HK-2 (cell line): ENCODE measurements around the gene C1D.
"Not testable (repeated sequence)": the region's sequence is repeated elsewhere in the genome, so short reads cannot be mapped to it uniquely, and the experiment has no call there.

Experiments
- DNase-seq: peaks from one replicate; pipeline ENCODE4 v3.0.0-alpha.2; 2018; ENCODE audit not compliant: unreplicated experiment

The C1D gene, protein sequence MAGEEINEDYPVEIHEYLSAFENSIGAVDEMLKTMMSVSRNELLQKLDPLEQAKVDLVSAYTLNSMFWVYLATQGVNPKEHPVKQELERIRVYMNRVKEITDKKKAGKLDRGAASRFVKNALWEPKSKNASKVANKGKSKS

DNA sequence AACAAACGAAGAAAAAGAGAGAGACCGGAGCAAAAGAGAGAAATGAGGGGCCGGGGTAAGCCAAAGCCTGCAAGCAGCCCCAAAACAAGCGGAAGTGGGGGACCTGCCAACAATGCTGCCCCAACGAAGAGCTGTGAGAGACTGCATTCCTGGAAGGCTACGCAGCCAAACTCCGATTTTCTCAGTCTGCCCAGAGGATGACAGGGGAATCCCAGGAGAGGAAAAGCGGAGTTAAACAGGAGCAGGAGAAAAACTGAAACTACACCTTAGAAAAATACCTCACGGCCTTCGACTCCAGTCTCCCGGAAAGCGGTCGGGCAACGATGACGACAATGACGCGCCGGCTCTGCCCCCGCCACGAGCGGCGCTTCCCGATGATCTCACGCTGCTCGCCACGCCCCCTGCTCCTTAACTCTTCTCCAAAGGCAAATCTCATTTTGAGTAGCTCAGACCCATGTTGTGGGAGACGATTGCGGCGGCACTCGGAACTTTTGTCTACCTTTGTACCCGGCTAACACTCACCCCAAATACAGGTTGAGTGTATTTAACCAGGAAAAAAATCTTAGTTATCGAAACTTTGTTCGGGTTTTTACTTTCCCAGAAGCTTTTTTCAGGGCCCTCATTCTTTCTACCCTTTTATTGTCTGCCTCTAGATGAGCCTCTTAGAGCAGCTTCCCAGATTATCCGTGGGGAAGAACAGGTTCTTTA is at the start of gene C1D:
Gene C1D (minus strand): TSS at position 325 of the 708 bp plus-strand sequence. CDS start 15,694 bp downstream, outside the sequence.
- peak; percentile 88 for DNase-seq

DNA sequence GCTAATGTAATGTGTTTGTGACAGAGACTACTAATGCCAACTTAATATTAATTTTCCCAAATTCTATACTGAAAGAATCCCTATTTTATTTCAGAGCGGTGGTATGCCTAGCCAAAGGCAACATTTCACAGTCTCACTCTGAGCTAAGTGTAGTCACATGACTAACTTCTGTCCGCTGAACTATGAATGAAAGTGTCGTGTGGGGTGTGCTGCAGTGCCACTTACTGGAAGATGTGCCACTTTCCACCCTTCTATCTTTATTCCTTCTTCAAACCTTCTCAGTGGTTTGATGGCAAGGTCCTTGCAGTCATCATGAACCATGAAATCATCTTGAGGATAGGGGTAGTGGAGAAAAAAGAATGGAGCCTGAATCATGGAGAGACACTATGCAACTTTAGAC is 47.3 kb upstream of the C1D start:
- DNase-seq, result no peak

DNA sequence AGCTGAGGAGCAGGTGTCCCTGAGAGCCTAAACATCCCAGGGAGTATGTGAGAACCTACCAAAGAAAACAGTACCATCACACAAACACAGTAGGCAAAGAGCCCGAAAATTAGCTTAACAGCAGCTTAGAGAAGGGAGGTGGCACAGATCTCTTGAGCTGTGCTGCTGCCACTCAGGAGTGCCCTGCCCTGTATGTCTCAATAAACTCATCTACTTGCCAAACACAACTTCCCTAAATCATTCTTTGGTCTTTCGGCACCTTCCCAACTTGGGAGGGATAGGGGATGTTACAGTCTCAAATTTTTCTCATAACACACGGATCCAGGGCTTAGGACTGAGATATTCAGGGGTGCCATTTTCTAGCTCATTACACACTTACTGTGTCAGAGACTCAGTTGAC is 45.3 kb upstream of the C1D start:
- no peak for DNase-seq

DNA sequence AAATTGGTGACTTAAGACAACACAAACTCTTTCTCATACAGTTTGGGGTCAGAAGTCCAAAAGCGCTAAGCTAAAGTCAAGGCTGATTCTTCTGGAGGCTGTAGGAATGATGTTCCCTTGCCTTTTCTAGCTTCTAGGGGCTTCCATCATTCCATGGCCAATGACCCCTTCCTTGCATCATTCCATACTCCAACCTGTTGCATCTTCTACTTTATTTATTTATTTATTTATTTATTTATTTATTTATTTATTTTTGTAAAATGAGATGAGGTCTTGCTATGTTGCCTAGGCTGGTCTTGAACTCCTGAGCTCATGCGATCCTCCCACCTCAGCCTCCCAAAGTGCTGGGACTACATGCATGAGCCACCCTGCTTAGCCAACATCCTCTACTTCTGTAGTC is 44.7 kb upstream of the C1D start:
- DNase-seq, result no peak

DNA sequence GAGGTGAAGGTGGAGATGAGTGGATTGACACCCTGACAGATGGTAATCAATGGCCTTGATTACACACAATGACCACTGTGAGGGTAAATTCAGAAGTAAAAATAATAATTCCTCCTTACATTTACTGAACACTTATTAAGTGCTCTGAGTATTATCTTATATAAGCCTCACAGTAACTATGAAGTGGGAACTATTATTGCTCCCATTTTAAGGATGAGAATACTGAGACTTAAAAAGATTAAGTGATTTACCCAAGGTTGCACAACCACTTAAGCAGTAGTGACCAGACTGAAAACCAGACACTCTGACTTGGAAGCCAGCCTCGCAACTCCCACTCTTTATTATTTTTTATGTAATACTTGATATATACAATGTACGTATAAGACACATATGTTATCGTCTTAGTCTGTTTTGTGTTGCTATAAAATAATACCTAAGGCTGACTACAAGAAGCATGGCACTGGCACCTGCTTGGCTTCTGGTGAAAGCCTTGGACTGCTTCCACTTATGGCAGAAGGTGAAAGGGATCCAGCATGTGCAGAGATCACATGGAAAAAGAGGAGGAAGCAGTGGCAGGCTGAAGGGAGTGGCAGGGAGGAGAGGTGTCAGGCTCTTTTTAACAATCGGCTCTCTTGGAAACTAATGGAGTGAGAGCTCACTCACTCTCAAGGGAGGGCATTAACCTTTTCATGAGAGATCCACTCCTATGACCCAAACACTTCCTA is 41.5 kb upstream of the C1D start:
- DNase-seq, result no peak

DNA sequence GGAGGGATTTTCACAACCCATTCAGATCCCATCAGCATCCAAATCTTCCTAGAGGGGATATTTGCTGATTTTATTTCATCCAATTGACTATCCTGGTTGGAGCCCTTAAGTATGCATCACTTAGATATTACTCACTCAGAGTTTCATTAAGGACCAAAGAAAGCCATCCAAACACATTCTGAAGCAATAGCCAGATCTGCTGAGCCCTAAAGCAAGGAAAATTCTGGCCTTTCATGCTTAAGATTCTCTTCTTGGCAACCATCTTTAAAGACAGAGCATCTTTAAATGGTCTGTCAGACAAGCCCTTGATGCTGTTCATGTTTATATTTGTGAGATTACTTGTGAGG is 40.9 kb upstream of the C1D start:
- no peak for DNase-seq

DNA sequence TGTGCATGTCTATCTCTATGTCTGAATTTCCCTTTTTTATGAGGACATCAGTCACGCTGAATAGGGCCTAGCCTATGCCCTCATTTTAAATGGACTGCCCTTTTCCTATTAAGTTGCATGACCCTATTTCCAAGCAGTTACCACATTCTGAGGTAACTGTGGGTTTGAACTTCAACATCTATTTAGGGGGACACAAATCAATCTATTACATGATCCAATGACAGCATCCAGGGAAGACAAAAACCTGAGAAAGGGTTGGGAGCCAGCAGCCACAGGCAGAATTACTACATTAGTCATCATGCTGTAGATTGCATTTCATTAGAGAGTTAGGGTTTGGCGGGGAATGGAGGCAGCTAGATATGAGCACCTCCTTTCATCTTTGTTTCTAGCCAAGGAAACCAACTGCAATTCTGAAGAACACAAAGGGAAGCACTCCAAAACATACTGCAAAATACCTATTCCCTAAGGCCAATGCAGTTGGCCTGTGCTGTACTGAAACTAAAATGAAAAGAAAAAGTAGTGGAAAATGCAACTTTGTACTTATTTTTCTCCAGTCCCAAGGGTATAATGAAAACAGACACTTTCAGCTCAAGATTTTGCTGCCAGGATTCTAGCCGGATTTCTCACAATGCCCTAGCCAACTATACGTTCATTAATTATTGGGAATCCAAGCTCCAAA is 40.4 kb upstream of the C1D start:
- DNase-seq, result no peak

DNA sequence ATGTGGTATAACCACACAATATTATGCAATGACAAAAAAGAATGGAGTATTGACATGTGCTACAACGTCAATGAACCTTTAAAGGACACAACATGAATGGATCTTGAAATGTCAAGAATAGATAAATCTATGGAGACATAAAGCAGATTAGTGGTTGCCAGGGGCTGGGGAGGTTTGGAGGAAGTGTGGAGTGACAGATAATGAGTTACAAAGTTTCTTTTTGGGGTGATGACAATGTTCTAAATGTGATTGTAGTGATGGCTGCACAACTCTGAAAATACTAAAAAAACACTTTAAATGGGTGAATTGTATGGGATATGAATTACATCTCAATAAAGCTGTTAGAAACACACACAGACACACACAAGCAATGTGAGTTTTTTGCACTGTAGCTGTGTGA is 37.4 kb upstream of the C1D start:
- DNase-seq, result no peak

DNA sequence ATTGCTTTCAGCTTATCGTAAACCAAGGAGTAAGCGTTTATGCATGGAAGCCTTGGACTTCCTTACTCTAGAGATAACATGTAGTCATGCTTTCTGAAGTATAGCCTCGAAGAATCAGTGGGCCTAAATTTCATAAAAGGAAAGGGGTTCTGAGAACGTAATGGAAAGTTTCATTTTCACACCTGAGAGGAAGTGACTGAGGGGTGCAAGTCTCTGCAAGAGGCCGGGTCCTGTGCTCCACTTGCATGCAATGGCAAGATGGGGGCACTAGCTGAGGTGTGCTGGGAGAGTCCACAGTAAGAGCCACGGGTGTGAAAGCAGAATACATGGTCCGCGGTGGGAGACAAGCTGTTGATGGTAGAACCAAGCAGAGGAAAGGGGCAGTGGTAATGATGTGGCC is 36.5 kb upstream of the C1D start:
- no peak for DNase-seq

DNA sequence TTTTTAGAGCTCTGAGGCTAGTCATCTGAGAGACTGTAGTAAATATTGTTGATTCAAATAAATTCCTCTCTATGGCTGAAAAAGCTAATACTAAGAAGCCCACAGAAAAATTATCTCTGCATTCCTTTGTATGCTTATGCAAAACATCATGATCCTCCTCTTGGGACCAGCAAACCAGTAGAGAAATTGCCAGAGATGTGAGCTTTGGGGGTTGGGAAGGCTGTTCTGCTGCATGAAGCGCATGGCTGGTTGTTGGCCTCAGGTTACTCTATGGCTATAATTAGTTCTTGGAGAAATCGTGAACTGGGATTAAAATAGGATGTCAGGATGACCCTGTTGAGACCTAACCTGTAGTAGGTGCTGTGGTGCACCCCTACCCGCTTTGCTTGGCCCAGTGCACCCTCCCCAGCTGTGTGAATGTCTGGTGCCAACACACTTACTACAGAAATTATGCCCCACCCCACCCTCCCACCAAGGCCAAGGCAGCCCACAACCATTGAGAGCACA is 35.5 kb upstream of the C1D start:
- no peak for DNase-seq

DNA sequence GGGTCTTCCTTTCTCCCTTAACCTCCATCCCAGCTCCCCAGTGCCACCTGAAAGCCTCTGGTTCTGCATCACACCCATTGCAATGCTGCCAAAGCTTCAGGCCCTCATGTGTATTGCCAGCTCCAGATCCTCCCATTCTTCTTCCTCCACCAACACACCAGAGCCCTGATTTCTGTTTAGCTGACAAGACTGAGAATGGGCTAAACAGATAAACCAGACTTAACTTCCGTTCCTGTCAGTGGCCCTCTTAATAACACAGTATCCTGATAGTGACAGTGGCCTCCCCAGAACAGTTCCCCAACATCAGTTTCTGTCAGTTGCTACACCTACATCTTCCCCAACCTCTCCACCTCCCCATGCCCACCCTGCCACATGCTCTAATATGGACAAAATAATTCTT is 31.3 kb upstream of the C1D start:
- DNase-seq, result no peak

DNA sequence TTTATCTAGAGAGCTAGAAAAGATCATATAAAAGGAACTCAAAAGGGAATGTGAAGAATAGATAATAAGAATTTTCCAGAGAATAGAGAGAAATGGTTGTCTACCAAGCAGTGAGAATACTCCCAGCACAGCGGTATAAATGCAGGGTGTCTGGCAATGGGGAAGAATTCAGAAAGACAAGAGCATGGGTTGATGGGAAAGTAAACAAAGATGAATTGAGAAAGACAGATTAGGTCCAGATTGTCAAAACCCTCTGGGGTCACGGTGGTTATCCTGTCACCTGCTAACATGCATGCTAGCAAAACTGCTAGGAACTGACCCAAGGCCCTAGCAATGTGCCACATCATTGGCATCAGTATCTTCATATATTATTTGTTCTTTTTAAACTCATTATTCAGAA is 30.8 kb upstream of the C1D start:
- DNase-seq, result no peak

DNA sequence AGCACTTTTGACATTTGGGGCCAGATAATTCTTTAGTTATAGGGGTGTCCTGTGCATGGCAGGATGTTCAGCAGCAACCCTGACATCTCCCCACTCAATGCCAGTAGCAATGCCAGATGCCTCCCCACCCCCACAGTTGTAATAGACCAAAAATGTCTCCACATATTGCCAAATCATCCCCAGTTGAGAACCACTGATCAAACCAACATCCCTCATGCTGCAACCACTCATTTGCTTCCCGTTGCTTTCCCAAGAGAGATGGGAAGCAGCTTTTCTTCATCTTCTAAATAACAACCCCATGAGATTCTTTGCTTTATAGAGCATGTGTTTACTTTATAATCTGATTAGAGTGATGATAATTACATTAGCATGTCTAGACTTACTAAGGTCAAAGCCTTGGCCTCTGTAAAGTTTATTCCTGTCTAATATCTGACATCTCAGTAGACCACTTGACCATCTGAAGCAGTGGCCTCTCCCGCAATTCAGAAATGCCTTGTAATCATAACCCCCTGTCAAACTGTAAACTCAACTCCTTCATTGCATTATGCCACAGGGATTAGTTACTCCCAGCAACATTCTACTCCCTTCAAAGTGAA is 28.7 kb upstream of the C1D start:
- DNase-seq, result no peak

DNA sequence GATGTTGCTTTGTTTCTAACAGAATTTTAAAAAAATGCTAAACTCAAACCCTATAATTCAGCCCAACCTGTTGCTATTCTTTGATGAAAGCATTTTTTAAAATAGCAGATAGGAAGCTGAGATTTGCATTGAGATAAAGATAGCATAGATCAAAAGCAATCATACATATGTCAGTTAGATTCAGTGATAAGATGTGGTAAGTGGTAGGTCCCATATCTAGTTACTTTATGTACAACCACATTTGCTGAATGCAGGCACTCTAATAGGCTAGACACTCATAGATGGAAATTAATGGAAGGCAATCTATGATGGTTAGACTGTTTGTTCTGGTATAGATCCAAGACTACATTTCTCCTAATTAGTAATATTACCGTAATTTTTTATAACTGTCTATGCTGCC is 27.2 kb upstream of the C1D start:
- DNase-seq, result no peak

DNA sequence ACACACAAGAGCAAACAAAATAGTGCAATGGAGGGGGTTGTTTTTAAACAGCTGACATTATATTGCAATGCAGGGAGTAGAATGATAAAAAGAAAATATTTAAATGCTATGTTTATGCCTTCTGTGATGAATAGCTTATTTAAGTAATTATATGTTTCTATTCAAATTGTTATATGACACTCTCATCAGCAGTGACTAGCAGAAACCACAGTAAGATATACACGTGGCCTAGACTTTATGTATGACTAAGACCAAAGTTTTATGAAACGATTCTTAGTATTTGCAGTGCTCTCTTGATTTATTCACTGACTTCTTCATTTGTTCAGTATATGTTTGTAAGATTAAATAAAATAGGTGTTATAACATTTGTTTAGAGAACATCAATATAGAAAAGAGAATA is 26.1 kb upstream of the C1D start:
- no peak for DNase-seq

DNA sequence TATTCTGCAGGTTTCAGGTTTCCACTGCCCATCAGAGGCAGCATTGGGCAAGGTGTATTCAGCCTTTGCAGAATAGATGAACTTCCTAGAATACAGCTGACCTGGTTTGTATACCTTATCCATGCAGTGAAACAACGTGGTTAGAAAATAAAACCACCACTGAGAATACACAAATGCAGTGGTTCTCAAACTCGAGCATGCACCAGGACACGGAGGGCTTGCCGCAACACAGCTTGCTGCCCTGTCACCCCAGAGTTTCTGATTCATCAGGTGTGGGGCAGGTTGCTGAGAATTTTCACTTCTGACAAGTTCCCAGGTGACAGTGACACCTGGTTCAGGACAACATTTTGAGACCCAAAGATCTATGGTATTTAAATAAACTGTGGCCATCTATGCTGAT is 23.4 kb upstream of the C1D start:
- no peak for DNase-seq

DNA sequence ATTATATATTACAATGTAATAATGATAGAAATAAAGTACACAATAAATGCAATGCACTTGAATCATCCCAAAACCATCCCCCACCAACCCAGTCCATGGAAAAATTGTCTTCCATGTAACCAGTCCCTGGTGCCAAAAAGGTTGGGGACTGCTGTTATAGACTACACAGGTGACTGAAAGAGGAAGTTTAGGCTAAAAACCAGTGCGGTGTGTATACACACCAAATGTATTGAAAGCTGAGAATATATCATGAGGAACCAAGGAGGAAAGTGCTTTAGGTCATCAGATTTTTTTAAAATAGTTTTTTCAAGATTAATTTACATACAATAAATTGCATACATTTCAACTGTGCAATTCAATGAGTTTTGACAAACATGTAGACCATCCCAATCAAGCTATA is 20.5 kb upstream of the C1D start:
- DNase-seq, result no peak

DNA sequence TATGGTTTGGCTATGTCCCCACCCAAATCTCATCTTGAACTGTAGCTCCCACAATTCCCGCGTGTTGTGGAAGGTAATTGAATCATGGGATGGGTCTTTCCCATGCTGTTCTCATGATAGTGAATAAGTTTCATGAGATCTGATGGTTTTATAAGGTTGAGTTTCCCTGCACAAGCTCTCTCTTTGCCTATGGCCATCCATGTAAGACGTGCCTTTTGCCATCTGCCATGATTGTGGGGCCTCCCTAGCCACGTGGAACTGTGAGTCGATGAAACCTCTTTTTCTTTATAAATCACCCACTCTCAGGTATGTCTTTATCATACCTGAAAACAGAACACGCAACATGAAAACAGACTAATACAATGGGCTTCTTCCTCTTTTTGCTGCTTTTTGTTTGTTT is 11.2 kb upstream of the C1D start:
- DNase-seq, result no peak

DNA sequence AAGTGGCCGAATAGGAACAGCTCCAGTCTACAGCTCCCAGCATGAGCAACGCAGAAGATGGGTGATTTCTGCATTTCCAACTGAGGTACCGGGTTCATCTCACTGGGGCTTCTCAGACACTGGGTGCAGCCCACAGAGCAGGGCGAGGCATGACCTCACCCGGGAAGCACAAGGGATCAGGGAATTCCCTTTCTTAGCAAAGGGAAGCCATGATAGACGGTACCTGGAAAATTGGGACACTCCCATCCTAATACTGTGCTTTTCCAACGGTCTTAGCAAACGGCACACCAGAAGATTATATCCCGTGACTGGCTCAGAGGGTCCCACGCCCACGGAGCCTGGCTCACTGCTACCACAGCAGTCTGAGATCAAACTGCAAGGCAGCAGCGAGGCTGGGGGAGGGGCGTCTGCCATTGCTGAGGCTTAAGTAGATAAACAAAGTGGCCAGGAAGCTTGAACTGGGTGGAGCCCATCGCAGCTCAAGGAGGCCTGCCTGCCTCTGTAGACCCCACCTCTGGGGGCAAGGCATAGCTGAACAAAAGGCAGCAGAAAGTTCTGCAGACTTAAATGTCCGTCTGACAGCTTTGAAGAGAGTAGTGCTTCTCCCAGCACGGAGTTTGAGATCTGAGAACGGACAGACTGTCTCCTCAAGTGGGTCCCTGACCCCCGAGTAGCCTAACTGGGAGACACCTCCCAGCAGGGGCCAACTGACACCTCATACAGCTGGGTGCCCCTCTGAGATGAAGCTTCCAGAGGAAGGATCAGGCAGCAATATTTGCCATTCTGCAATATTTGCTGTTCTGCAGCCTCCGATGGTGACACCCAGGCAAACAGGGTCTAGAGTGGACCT is 1.2 kb upstream of the C1D start:
- not testable (repeated sequence) for DNase-seq

DNA sequence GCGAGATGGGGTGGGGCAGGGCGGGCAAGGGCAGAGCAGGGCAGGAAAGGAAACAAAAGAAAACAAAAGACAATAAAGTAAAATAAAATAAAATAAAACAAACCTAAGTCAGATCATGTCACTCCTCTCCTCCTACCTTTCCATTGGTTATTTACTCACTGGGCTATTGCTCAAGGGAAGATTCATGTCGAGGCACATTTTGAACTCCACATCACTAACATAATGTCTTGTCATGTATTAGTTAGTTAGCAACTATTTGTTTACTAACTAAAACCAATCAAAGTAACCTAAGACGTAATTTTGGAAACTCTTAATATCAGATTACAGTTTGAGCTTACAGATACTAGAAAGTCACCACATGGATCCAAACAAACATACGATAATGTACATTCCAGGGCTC is 2.2 kb downstream of the C1D start:
- no peak for DNase-seq

DNA sequence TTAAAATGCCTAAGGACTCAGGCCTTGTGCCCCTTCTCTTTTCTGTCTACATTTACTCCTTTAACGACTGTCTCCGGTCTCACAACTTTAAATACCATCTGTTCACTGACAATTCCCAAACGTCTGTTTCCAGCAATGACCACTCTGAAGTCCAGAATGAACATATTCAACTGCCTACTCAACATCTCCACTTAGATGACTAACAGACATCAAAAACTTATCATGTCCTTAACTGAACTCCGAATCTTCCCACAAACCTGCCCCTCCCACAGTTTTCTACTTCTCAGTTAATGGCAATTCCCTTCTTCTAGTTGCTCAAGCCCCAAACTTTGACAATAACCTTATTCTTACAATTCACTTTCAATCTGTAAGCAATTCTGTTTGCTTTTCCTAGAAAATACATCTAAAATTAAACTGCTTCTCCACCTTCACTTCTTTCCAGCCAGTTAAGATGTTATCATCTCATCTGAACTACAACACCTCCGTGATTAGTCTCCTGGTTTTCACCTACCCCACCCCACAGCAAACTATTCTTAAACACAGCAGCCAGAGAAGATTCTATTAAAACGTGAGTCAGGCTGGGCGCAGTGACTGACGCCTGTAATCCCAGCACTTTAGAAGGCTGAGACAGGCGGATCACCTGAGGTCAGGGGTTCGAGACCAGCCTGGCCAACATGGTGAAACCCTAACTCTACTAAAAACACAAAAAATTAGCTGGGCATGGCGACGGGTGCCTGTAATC is 2.8 kb downstream of the C1D start:
- DNase-seq, result no peak
